KMS-11 (cell line): Measurements from ENCODE around the gene RAB3A.

Experiments used
- H2AFZ ChIP-seq: fragments of 200-600 bp; sonication (generic); 2 replicates; pipeline ENCODE4 v1.6.1; 2016; ENCODE audit warnings: antibody characterized with exemption, mixed run types, low read depth
- H3K27ac ChIP-seq: fragments of 200-600 bp; sonication (generic); 2 replicates; pipeline ENCODE4 v1.6.1; 2016; ENCODE audit warnings: mild to moderate bottlenecking, mixed run types
- H3K27me3 ChIP-seq: fragments of 200-600 bp; sonication (generic); 2 replicates; pipeline ENCODE4 v1.6.1; 2017; ENCODE audit warnings: mild to moderate bottlenecking, low read depth, mixed run types, moderate library complexity; ENCODE audit not compliant: insufficient read depth
- H3K36me3 ChIP-seq: fragments of 200-600 bp; sonication (generic); 2 replicates; pipeline ENCODE4 v1.6.1; 2017; ENCODE audit warnings: mild to moderate bottlenecking, mixed run types; ENCODE audit not compliant: insufficient read depth
- H3K4me1 ChIP-seq: fragments of 200-600 bp; sonication (generic); 2 replicates; pipeline ENCODE4 v1.6.1; 2016; ENCODE audit warnings: mild to moderate bottlenecking, low read depth, mixed run types; ENCODE audit not compliant: poor library complexity, severe bottlenecking
- H3K4me2 ChIP-seq: fragments of 200-600 bp; sonication (generic); 2 replicates; pipeline ENCODE4 v1.7.0; 2016; ENCODE audit warnings: mild to moderate bottlenecking, mixed run types
- H3K4me3 ChIP-seq: fragments of 200-600 bp; sonication (generic); IDR thresholded peaks from 2 replicates; pipeline ENCODE4 v1.6.1; 2017; ENCODE audit warnings: low read depth, low read length, mixed read lengths; ENCODE audit not compliant: insufficient read depth
- H3K79me2 ChIP-seq: fragments of 200-600 bp; sonication (generic); 2 replicates; pipeline ENCODE4 v1.6.1; 2016; ENCODE audit warnings: low read depth, mixed run types; ENCODE audit not compliant: insufficient read depth
- H3K9ac ChIP-seq: fragments of 200-600 bp; sonication (generic); 2 replicates; pipeline ENCODE4 v1.6.1; 2016; ENCODE audit warnings: mild to moderate bottlenecking, mixed run types
- H4K20me1 ChIP-seq: fragments of 200-600 bp; sonication (generic); 2 replicates; pipeline ENCODE4 v1.6.1; 2016; ENCODE audit warnings: mild to moderate bottlenecking, mixed run types; ENCODE audit not compliant: insufficient read depth
- TF ChIP-seq, protein P1 (sequence below): fragments of 200-600 bp; sonication (generic); conservative IDR thresholded peaks from 2 replicates; pipeline ENCODE4 v1.6.1; 2017; ENCODE audit warnings: low read depth, mild to moderate bottlenecking, antibody characterized with exemption, low read length, moderate library complexity, mixed read lengths

RAB3A gene

DNA sequence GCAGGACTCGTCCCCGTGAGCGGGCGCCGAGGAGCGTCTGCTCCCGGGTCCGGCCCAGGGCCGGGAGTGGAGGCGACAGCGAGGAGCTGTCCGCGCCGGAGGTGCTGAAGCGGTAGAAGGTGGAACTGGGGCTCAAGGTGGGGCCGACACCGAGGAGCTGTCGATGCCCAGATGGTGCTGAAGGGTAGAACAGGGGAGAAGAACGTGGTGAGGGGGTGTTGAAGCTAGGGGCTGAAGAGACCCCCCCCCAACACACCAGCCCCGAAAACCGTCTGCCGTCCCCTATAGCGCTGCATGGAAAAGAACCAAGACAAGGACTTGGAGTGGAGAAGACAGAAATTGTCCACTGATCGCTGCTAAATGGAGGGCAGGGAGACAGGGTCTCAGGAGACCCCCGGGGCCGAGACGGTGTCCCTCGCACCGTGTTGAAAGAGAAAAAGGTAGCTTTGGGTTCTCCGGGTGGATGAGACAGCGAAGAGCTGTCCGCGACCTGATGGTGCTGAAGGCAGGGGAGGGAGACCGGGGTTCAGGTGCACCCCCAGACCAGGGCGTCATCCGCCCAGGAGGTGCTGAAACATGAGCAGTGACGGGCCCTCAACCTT is 29.5 kb upstream of the RAB3A start:
- Histone ChIP-seq H3K4me2 (no peak overlapping the region), H4K20me1 (no peaks in the 10 kb centered on the region), H3K4me1 (no peaks in the 10 kb centered on the region), H3K4me3 (no peak overlapping the region), H3K79me2 (no peaks in the 10 kb centered on the region), H3K9ac (no peak overlapping the region), H3K27me3 (peaks cover 80% of the 10 kb centered on the region), H3K27ac (no peak overlapping the region), H2AFZ (no peak overlapping the region), H3K36me3 (no peaks in the 10 kb centered on the region)
- TF ChIP-seq, protein P1, sequence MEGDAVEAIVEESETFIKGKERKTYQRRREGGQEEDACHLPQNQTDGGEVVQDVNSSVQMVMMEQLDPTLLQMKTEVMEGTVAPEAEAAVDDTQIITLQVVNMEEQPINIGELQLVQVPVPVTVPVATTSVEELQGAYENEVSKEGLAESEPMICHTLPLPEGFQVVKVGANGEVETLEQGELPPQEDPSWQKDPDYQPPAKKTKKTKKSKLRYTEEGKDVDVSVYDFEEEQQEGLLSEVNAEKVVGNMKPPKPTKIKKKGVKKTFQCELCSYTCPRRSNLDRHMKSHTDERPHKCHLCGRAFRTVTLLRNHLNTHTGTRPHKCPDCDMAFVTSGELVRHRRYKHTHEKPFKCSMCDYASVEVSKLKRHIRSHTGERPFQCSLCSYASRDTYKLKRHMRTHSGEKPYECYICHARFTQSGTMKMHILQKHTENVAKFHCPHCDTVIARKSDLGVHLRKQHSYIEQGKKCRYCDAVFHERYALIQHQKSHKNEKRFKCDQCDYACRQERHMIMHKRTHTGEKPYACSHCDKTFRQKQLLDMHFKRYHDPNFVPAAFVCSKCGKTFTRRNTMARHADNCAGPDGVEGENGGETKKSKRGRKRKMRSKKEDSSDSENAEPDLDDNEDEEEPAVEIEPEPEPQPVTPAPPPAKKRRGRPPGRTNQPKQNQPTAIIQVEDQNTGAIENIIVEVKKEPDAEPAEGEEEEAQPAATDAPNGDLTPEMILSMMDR: no peak

DNA sequence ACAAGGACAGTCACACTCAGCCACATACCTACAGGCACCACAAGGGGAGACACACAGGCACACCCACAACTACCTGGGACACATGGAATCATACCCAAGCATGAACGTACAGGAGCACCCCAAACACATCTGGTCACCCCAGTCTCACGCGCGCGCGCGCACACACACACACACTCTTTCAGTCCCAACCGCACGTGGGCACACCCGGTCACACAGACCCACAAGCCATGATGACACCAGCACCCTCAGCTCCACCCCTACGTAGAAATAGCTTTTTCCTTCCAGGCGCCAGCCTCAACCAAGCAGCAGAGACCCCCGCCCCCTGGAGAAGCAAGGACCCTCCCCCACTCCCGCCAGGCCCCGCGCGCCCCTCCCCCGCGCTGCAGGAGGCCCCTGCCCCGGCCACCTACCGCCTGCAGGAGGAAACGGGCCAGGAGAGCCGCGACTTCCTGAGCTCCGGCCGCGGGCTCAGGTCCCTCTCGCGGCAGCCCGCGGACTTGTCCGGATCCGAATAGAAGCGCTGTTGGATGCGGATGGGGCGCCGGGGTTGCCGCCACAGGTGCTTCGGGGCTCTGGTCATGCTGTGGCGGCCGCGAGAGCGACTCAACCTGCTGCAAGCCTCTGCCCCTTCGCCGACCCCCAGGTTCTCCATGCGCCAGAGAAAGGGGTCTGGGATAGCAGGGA is 28.8 kb upstream of the RAB3A start:
- H3K4me3 ChIP-seq: no peak overlapping the region
- no peak overlapping the region for H3K9ac ChIP-seq
- no peak overlapping the region for H3K4me2 ChIP-seq
- no peaks in the 10 kb centered on the region for H3K4me1 ChIP-seq
- H3K36me3 ChIP-seq: no peaks in the 10 kb centered on the region
- no peaks in the 10 kb centered on the region for H3K79me2 ChIP-seq
- H2AFZ ChIP-seq: no peak overlapping the region
- H4K20me1 ChIP-seq: no peaks in the 10 kb centered on the region
- H3K27ac ChIP-seq: no peak overlapping the region
- TF ChIP-seq, protein P1: no peak
- H3K27me3 ChIP-seq: peaks cover 78% of the 10 kb centered on the region

DNA sequence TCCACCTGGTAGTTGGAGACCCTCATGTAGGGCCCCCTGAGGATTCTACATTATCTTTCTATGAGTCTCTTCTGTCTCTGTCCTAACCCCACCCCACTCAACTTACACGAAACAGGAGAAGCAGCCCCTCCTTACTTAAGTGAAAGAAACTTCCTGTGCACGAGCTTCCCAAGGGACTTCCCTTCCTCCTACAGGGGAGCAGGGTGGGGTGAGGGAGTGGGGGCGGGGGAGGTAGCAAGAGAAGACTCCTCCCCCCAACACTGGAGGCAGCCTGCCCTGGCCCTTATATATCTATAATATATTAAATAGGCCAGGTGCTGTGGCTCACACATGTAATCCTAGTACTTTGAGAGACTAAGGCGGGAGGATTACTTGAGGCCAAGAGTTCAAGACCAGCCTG is 27.9 kb upstream of the RAB3A start:
- TF ChIP-seq, protein P1: no peak
- Histone ChIP-seq H3K79me2 (no peaks in the 10 kb centered on the region), H3K4me3 (no peak overlapping the region), H3K27ac (no peak overlapping the region), H2AFZ (no peak overlapping the region), H3K27me3 (peaks cover 78% of the 10 kb centered on the region), H3K4me2 (no peak overlapping the region), H3K36me3 (no peaks in the 10 kb centered on the region), H4K20me1 (no peaks in the 10 kb centered on the region), H3K4me1 (no peaks in the 10 kb centered on the region), H3K9ac (no peak overlapping the region)

DNA sequence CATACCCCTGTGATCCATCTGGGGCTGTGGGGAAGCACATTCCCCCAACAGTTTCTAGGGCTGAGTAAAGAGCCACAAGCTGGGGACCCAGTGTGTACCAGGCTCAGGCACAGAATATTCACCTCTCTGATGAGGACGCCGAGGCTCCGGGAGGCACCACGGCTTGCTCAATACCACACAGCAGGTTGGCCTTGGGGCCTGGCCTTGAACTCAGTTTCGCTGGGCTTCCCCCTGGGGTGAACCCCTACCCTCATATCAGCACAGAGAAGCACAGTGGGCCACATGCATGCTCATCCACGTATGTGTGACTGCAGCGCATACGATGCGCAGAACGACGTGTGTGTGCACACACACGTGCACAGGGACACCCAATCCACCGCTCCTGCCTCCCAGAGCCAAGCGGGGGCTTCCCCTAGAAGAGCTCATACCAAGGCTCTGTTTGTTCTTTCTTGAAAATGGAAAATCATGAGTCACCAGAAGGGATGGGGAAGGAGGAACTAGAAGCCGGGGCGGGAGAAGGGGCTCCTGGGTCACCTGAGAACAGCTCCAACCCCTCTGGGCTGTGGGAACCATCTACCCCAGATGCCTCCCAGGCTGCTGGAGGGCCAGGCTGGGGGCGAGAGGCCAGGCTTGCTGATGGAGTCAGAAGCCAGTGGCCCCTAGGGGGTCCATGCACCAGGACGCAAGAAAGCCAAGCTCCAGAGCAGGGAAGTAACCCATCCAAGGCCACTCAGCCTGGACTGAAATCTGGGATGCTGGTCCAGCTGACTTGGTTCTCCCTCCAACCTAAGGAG is 27.3 kb upstream of the RAB3A start:
- Histone ChIP-seq H3K27me3 (peaks cover 74% of the 10 kb centered on the region), H3K4me2 (no peak overlapping the region), H3K27ac (no peak overlapping the region), H4K20me1 (no peaks in the 10 kb centered on the region), H3K4me1 (no peaks in the 10 kb centered on the region), H2AFZ (no peak overlapping the region), H3K9ac (no peak overlapping the region), H3K79me2 (no peaks in the 10 kb centered on the region), H3K36me3 (no peaks in the 10 kb centered on the region), H3K4me3 (no peak overlapping the region)
- TF ChIP-seq, protein P1: no peak
